NCI-H2196 treated with DMSO at 0.1 percent for 48 hours (cell line): ENCODE measurements around the gene HABP2.

Source experiments
- DNase-seq: peaks from one replicate; lab custom pipeline; 2025; ENCODE audit not compliant: unreplicated experiment; lab: John Stamatoyannopoulos, UW

Gene HABP2

GRCh38 chr10:113552701-113553100 lies at the start of gene HABP2:
HABP2 (plus strand) TSS chr10:113553053; CDS start chr10:113553122, 69 bp downstream.
- DNase-seq, result no peak

DNA sequence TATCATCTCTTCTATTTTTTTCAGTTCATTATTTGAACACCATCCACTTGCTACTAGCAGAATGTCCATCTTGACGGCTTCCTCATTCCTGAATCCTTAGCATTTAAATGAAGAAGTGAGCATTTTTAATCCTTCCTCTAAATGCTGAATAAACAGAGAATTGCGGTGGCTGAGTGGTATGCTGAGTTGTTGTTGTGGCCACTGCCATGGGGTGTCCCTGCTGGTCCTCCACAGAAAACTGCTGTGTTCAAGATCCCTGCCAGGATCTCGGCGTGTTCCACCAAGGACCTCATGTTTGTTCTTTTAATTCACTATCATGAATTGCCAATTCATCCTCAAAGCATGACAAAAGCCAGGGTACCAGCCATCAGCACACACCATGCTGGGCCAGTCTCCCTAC lies 48.9 kb upstream of the HABP2 start:
- DNase-seq, result no peak

DNA sequence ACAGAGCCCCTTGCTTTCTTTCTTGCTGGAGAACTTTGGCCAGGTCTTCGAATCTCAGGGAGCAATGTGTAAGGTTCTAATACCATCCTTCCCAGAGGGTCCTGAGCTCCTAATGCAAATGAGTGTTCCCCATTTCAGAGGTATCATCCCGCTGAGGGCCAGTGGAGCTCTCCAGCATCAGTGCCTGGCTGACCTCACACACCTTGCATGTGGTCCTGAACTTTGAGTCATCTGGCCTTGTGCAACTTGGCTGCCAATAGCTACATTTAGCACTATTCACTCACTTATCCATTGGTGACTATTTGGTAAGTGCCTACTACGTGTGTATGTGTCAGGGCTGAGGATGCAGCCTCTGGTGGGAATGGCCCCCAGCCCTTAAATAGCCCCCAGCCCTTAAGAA lies 48.4 kb upstream of the HABP2 start:
- DNase-seq, result no peak

DNA sequence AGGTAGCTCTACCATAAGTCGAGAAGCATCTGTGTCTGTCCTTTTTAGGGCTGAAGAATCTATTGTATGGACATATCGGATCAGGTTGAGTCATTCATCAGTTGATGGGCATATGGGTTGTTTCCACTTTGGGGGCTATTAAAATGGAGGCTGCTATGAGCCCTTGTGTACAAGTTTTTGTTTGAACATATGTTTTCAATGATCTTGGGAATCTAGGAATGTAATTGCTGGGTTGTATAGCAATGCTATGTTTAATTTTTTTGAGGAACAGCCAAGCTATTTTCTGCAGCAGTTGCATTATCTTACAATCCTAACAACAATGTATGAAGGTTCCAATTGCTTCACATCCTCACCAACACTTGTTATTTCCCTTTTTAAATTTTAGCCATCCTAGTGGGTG lies 46.4 kb upstream of the HABP2 start:
- no peak for DNase-seq

- no peak for DNase-seq
Observed at GRCh38 chr10:113511419-113511818, 41.4 kb upstream of the HABP2 start.

- DNase-seq, result no peak
Observed at GRCh38 chr10:113515161-113515560, 37.7 kb upstream of the HABP2 start.

DNA sequence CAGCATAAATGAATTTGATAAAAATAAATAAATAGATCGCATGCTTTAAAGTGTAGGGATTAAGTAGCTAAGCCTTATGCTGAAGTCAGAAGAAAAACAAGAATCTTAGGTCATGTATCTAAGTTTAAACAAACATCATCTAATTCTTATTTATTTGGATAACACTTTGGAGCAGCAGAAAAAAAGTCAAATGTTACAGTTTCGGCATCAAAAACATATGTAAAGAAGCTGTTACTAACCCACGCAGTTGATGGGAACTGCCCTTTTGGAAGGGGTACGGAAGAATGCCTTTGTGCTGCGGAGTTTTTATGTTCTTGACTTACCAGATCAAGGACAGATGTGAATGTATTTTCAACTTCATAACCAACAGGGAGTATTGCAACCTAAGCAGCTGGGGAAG lies 37.3 kb upstream of the HABP2 start:
- no peak for DNase-seq

- no peak for DNase-seq
Observed at GRCh38 chr10:113516061-113516460, 36.8 kb upstream of the HABP2 start.

GRCh38 chr10:113517165-113517900 lies 35.5 kb upstream of the HABP2 start:
- DNase-seq, result no peak

GRCh38 chr10:113517901-113518260 lies 35.0 kb upstream of the HABP2 start:
- DNase-seq, result no peak

- DNase-seq, result no peak
Observed at GRCh38 chr10:113518415-113518814, 34.4 kb upstream of the HABP2 start.

DNA sequence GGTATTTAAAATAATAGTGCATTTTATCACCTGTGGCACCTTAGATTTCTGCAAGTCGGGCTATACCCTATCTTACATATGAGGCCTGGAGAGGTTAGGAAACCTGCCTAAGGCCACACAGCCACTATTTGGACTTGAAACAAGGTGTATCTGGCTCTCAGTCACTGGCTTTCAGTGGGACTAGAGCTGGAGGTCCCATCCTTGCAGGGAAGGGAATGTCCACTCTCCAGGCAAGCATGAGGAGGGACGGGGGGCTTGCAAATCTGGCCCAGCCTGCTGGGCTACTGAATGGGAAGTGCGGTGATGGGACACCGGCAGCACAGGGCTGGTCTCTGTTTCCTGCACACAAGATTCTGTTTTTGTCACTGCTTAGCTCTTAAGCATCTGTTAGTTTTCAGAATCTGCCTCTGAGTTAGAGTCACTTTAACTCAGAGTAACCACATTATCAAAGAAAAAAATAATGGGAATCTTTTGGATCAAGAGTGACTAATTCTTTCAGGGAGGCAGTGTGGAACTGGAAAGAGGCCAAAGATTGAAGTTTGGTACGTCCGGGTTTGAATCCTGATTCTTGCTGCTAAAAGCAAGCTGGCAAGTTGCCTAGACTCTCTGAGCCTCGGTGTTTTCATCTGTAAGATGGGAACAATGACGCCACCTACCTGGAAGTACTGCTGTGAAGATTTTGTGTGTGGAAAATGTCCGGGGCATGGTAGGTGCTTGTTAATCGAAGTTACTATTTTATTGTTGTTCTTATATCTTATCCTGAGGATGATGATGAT lies 33.8 kb upstream of the HABP2 start:
- DNase-seq, result no peak

DNA sequence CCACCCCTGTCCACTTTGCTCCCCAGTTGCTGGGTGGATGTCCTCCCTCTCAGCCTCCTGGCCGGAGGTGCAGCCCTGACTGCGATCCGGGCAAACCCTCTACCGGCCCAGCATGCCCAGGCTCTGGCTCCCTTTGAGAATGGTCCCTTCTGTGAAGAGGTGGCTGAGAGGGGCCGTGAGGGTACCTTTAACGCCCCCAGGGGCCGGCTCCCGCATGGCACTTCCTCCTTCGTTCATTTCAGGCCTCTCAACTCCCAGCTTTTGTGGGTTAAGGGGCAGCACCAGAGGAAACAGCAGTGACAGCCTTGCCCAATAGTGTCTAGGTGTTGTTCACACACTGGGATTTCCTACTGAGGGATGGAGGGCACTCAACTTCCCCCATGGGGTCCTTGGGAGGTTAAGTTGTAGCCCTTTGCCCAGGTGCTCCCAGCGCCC lies 33.2 kb upstream of the HABP2 start:
- DNase-seq, result no peak

GRCh38 chr10:113520261-113520660 lies 32.6 kb upstream of the HABP2 start:
- no peak for DNase-seq

DNA sequence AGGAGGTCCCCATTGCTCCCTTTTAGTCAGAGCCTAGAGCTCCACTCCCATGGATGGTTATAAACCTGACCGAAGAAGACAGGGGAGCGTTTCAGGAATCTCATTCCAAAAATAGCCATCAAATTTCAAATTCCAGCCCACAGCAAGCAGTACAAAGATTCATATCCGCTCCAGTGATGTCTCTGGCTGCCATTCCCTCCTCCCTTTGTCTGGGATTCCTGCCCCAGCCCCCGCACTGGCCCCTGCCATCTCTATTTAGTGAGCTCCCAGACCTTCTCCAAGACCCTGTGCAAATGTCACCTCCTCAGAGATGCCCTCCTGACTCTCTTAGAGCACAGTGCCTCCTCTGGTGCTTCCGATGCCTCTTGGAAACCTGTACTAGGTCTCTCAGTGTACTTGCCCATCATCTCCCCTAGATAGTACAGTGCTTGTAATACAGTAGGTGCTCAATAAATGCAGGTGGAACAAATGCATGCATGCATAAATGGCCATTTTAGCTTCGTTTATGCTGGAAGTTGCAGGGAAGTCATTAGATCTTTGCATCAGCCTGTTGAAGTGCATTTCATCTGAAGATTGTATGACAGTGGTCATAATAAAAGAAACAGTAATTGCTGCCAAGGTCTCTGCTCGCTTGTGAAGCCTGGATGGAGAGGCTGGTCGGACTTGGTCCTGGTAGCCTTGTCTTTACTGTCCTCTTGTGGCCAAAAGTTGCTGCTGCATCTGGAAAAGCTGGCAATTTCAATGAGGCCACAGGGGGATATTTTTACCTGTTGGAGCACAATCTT lies 32.0 kb upstream of the HABP2 start:
- DNase-seq, result peak; percentile 55

GRCh38 chr10:113521475-113521795 lies 31.4 kb upstream of the HABP2 start:
- no peak for DNase-seq

GRCh38 chr10:113522460-113522859 lies 30.4 kb upstream of the HABP2 start:
- no peak for DNase-seq

- no peak for DNase-seq
Observed at GRCh38 chr10:113523071-113523470, 29.8 kb upstream of the HABP2 start.

- DNase-seq, result no peak
Observed at GRCh38 chr10:113523628-113524027, 29.2 kb upstream of the HABP2 start.

DNA sequence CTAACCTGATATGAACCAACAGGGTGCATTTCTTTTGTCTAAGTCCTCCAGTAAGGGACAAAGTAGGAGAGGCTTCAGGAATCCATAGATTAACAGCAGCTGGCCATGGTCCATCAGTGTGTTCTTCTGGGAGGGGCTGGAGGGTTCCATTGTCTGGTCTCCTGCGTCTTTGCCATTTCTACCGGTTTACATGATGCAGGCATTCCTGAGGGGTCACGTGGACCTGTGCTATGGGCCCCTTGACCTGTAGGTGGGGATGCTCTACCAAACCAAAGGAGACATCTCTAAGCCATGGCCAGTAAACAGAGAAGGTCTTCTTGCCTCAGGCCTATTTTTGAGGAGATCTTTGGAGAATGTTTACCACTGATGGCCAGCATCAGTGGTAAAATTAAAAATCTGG lies 28.7 kb upstream of the HABP2 start:
- DNase-seq, result no peak

GRCh38 chr10:113524539-113525490 lies 28.0 kb upstream of the HABP2 start:
- DNase-seq, result no peak
